HG02884 (cell line): ENCODE data around the gene DNAI1.
"Not testable (repeated sequence)": the region's sequence is repeated elsewhere in the genome, so short reads cannot be mapped to it uniquely, and the experiment has no call there.

ENCODE experiments used
- ATAC-seq: cut with Tn5 transposase; IDR thresholded peaks from one replicate; pipeline ENCODE4 v1.9.1; 2021; ENCODE audit warnings: mild to moderate bottlenecking, moderate library complexity; ENCODE audit not compliant: unreplicated experiment

Gene DNAI1

DNA sequence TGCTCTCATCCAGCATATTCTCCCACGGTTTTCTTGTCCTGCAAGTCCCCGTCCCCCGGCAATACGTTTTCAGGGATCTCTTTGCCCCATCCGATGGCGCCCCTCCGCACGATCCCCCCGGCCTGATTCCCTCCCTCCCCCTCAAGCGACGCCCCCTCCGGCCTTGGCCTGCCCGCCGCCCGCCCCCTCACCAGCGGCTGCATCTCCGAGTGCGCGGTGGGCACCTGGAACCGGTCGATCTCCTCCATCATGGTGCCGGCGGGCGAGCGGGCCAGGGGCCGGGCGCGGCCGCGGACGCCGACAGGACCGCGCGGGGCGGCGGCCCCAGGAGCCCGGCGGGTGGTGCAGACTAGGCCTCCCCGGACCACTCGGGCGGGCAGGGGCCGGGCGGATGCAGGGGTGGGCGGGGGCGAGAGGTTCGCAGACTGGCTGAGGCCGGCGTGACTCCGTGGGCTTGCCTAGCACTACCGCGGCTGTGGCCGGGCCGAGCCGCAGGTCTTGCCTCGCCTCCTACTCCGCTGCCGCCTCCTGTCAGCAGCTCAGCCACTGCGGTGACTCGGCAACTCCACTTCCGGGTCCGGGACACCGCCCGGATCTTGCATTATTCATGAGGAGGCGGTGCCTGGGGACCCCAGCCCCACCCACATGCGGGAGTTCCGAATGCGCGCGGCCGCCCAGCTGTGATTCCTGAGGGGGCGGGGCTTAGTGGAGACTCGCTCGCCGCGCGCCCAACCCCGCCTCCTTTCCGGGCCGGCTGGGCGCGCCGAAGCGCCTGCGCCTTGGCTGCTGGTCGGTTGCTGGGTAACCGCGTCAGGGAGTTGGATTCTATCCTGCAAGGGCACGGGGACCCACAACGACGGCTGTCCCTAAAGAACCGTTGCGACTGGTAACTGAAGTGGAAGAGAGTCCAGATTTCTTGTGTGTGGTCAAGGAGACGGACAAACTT lies at the start of gene DNAI1, which contains the start of gene FAM219A:
DNAI1 (plus strand) TSS at position 793 of the 946 bp plus-strand sequence. CDS start 201 bp downstream, outside the sequence.
FAM219A (minus strand) TSS at position 558 of the 946 bp plus-strand sequence; CDS start at position 251, 307 bp downstream.
- ATAC-seq, result peak; percentile 98

- no peak for ATAC-seq
Measured at GRCh38 chr9:34409154-34409553, 49.5 kb upstream of the DNAI1 start.

GRCh38 chr9:34412336-34412735 lies 46.3 kb upstream of the DNAI1 start:
- no peak for ATAC-seq

DNA sequence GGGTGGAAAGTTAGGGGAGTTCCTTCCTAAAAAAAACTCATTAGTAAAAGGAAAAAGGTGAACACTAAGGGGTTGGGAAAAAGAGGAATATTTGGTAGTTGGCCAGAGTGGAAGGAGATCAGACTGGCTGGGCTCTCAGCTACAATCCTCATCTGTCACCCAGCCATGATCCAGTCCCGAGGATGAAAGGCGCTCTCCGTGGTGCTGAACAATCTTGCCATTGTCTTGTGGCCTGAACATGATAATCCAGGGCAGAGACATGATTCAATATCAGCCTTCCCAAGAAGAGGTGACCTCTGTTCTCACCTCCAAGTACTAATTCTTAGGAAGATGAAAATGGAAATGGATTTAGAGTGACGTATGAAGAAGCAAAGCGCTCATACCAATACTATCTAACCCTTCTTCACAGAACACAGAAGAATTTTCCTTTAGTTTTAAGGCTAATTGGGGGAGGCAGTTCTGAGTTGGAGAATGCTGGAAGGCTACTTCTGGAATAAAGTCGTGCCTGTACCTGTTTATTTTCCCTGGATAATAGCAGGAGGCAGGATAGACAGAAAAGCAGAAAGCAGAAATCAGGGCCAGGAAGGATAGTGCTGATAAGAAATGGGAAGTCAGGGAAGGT lies 45.3 kb upstream of the DNAI1 start:
- no peak for ATAC-seq

DNA sequence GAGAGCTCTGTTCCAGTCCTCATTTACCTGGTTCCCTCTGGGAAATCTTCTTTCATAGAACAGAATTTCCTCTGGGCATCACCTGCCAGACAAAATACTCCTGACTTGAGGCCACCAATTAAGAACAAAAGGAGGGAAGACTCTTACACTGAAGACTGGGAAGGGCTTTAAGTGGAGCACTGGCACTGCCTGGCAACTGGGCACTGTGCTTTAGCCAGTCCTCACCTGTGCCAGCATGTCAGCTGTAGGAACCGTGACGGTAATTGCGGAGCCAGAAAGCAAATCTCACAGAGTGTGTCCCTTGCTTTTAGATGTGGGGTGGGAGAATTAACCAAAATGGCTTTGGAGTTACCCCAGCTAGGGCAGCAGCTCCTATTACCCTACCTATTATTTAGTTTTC lies 40.9 kb upstream of the DNAI1 start:
- no peak for ATAC-seq

DNA sequence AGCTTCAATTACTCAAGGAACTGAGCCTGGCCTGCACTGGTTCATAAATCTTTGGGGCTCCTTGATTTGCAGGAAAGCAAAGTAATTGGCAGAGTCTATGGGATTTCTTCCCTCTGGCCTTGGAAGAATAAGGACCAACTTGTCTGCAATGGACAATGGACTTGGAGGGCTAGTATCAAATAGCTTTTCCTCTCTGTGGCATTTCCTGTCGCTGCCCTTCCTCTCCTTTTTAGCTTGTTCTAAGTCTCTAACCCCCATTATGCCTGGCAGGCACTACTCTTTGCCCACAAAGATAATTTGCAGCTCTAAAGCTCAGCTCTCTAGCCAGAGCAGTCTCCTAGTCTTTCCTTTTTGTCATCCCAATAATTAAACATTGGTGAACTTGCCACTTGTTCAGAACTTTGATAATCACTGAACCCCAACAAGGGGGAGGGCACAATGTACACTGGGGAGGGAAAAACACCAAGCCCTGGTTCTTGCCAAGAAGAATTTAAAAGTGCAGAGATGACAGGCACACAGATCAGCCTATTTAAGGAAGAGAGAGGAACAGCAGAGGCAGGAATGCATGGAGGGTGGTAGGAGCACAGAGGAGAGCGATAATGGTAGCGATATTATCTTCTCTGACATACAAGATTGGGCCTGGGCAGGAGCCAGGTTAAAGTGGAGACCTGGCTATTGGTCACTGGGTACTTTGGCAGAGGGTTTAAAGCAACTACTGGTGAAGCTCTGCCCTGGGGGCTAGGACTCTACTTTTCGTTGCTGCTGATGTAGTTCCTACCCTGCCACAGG lies 38.7 kb upstream of the DNAI1 start:
- ATAC-seq, result no peak

GRCh38 chr9:34426347-34427074 lies 32.1 kb upstream of the DNAI1 start:
- no peak for ATAC-seq

GRCh38 chr9:34428325-34428958 lies 30.2 kb upstream of the DNAI1 start:
- no peak for ATAC-seq

GRCh38 chr9:34430843-34431437 lies 27.7 kb upstream of the DNAI1 start:
- ATAC-seq, result no peak

GRCh38 chr9:34431667-34432066 lies 26.9 kb upstream of the DNAI1 start:
- no peak for ATAC-seq

GRCh38 chr9:34437006-34437925 lies 21.3 kb upstream of the DNAI1 start:
- ATAC-seq, result no peak

- ATAC-seq, result not testable (repeated sequence)
Measured at GRCh38 chr9:34437926-34438307, 20.7 kb upstream of the DNAI1 start.

DNA sequence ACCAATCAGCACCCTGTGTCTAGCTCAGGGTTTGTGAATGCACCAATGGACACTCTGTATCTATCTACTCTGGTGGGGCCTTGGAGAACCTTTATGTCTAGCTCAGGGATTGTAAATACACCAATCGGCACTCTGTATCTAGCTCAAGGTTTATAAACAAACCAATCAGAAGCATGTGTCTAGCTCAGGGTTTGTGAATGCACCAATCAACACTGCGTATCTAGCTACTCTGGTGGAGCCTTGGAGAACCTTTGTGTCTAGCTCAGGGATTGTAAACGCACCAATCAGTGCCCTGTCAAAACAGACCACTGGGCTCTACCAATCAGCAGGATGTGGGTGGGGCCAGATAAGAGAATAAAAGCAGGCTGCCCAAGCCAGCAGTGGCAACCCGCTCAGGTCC lies 20.1 kb upstream of the DNAI1 start:
- not testable (repeated sequence) for ATAC-seq

DNA sequence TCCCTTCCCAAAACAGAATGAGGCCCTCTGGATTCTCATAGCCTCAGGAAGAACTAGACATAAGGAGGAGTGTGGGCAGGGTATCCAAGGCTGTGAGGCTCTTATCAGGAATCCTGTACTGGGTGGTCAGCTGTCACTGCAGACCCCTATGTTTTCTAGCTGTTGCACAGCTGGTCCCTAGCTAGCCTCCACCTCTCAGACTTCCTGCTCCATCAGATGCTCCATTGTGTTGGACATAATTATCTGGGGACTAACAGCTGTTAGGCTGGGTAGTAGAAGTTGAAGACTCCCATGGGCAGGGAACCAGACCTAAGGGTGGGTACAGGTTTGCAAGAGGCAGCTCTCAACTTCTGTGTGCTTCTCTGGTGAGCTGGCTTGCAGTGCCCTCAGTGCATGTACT lies 18.6 kb upstream of the DNAI1 start:
- no peak for ATAC-seq

GRCh38 chr9:34442770-34443169 lies 15.8 kb upstream of the DNAI1 start:
- ATAC-seq, result no peak

GRCh38 chr9:34443533-34443932 lies 15.1 kb upstream of the DNAI1 start:
- no peak for ATAC-seq

DNA sequence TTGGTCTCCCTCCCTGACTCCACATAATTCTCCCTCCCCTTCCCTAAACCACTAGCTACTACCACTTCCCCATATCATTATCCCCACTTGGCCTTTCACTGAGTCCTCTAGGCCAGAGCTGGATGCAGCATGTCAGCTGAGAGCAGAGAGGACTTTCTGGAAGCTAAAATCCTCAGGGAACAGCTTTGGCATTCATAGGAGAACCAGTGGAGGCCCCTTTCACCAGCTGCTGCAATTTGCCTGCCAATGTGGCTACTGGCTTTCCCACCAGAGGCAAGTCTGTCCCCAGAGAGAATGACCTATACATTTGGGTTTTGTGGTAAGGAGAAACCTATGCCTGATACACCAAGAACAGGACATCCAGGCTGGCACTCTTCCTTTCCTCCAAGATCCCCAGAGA lies 14.6 kb upstream of the DNAI1 start:
- no peak for ATAC-seq

DNA sequence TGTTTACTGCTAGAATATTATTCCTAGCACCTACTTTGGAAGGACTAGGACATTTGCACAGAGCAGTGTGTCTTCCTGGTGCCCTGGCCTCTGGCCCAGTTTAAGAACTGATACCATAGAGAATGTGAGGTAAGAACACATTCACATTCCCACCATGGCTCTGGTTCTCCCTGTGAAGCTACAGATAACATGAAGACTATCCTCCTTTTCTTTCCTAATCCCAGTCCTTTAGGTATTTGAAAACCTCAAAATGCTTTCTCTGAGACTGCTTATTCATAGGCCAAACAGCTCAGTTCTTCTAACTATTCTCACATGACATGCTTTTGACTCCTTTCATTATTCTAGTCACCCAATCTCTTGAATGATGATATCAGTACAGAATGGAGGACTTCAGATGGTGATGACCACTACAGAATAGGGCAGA lies 12.1 kb upstream of the DNAI1 start:
- no peak for ATAC-seq

DNA sequence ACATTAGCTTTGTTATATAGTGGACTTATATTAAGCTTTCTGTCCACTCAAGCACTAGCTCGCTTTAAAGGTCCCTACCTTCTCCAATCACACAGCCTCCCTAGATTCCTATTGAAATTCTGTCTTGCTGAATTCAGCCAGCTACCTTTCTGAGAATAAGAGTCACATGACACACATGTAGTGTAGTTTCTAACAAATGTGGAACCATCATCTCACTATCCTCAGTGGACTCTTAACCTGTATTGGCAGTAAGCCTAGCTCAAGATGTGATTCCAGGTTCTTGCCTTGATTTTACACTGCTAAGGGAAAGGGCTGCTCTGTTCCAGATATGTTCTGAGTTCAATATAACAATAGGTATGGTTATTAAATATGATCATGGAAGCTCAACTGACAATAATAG lies 11.7 kb upstream of the DNAI1 start:
- no peak for ATAC-seq
